ENCODE data around the gene ANKH.

GRCh38 chr5:14748180-14748900 lies 123.2 kb downstream of the ANKH start:
- no peak for TF ChIP-seq GATA2 (IDR thresholded peaks at IDR 0.05; ENCODE audit: low read depth, low read length)
- no peak for TF ChIP-seq GATA3 (IDR thresholded peaks at IDR 0.05; ENCODE audit: low read depth, low read length)
